ENCODE measurements around the gene B4GALNT2. TPM values are rescaled to one million over a fixed set of nuclear protein-coding genes. Genes with fewer than 3 reads are reported as not detected.
A peak's percentile ranks its signal among the peaks of the same experiment; 100 is the strongest.
"Not testable (repeated sequence)": the region's sequence is repeated elsewhere in the genome, so short reads cannot be mapped to it uniquely, and the experiment has no call there.

B4GALNT2 gene, protein sequence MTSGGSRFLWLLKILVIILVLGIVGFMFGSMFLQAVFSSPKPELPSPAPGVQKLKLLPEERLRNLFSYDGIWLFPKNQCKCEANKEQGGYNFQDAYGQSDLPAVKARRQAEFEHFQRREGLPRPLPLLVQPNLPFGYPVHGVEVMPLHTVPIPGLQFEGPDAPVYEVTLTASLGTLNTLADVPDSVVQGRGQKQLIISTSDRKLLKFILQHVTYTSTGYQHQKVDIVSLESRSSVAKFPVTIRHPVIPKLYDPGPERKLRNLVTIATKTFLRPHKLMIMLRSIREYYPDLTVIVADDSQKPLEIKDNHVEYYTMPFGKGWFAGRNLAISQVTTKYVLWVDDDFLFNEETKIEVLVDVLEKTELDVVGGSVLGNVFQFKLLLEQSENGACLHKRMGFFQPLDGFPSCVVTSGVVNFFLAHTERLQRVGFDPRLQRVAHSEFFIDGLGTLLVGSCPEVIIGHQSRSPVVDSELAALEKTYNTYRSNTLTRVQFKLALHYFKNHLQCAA
- polyA plus RNA-seq = not detected

DNA sequence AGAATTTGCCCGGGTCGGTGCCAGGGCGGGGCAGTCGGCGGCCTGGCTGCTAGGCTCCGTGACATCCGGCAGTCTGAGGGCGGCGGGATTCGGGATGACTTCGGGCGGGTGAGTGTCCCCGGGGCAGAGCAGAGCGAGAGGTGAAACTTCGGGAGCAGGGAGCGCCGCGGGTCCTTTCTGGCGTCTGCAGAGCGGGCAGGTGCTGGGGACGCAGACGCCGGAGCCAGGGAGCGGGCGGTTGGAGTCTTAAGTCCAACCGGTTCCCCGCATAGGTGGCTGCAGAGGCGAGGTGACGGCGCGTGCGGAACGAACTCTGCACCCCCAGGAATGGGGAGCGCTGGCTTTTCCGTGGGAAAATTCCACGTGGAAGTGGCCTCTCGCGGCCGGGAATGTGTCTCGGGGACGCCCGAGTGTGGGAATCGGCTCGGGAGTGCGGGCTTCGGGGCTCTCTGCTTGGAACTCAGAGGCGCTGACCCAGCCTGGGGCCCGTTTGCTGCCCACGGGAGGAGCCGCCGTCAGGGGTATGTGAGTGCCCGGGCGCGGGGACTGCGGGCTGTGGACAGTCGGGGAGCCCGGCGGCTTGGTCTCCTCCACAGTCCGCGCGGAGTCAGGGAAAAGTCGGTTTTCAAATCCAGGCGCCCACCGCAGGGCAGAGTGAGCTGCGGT, at the start of gene B4GALNT2:
TSS of gene B4GALNT2 (plus strand) at position 71 of the 666 bp plus-strand sequence. CDS start at position 95, 24 bp downstream.
- Mint-ChIP-seq H3K27me3 (peaks cover 53% of the 10 kb centered on the region), H3K4me3 (peak within 1 kb of the TSS in 2 of 4 donors; percentile 49 to 71), H3K9me3 (peaks cover 0 to 3% (median 0%) of the 10 kb centered on the region in 3 donors), H3K4me1 (peaks cover 0 to 6% (median 3%) of the 10 kb centered on the region in 3 donors), H3K27ac (no peak within 1 kb of the TSS), H3K36me3 (no peaks in the 10 kb centered on the region)

DNA sequence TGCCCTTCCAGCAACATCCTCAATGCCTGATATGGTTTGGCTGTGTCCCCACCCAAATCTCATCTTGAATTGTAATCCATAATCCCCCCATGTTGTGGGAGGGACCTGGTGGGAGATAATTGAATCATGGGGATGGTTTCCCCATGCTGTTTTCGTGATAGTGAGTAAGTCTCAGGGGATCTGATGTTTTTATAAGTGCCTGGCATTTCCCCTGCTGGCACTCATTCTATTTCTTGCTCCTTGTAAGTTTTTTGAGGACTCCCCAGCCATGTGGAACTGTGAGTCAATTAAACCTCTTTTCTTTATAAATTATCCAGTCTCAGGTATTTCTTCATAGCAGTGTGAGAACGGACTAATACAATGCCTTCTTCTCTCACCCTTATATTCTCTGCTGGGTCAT, 47.5 kb upstream of the B4GALNT2 start:
- H3K27ac Mint-ChIP-seq, H3K9me3 Mint-ChIP-seq, H3K36me3 Mint-ChIP-seq, H3K27me3 Mint-ChIP-seq, H3K4me1 Mint-ChIP-seq, H3K4me3 Mint-ChIP-seq: not testable (repeated sequence)

DNA sequence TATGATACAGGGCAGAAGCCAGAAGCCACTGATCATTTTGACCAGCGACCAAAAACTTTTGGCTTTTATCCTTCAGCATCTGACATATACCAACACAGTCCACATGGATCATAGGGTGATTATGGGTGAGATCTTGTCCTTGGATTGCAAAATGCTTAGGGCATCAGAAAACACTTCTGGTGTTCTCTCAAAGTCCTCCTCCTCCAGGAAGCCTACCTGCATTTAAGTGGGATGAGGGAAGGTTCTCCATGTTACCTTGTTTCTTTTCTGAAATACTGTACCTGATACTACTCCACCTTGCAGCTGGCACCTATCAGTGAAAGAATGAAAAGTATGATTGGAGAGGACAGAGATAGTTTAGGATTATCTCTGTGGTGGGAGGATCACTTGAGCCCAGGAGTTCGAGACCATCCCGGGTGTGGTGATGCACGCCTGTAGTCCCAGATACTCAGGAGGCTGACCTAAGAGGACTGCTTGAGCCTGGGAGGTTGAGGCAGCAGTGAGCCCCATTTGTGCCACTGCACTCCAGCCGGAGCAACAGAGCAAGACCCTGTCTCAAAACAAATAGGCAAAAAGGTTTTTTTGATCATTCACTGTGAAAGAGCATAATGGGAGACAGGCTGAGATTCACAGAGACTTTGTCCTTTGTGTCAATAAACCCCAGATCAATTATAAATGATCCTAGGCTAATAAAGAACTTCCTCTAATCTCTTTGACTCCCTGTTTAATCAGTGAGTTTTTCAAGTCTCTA, 46.8 kb upstream of the B4GALNT2 start:
- H3K4me1 Mint-ChIP-seq = peaks cover 0 to 2% (median 0%) of the 10 kb centered on the region in 3 donors
- H3K27me3 Mint-ChIP-seq = peaks cover 12% of the 10 kb centered on the region
- no peaks in the 10 kb centered on the region for H3K36me3 Mint-ChIP-seq
- H3K9me3 Mint-ChIP-seq = peaks cover 0 to 1% (median 0%) of the 10 kb centered on the region in 3 donors
- H3K27ac Mint-ChIP-seq = no peak overlapping the region
- no peak overlapping the region for H3K4me3 Mint-ChIP-seq

DNA sequence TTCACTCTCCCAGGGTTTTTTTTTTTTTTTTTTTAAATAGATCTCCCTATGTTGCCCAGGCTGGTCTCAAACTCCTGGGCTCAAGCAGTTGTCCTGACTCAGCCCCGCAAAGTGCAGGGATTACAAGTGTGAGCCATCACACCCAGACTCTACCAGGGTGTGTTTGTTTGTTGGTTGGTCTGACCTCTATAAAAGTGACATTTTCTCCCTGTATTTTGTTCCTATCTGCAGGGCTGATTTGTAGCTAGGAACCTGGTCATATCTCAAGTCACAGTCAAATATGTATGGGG, 46.3 kb upstream of the B4GALNT2 start:
- Mint-ChIP-seq H3K4me3 (no peak overlapping the region), H3K36me3 (no peaks in the 10 kb centered on the region), H3K27me3 (peaks cover 9% of the 10 kb centered on the region), H3K4me1 (peaks cover 0 to under 1% (median 0%) of the 10 kb centered on the region in 3 donors), H3K27ac (no peak overlapping the region), H3K9me3 (peaks cover 0 to 1% (median 0%) of the 10 kb centered on the region in 3 donors)

DNA sequence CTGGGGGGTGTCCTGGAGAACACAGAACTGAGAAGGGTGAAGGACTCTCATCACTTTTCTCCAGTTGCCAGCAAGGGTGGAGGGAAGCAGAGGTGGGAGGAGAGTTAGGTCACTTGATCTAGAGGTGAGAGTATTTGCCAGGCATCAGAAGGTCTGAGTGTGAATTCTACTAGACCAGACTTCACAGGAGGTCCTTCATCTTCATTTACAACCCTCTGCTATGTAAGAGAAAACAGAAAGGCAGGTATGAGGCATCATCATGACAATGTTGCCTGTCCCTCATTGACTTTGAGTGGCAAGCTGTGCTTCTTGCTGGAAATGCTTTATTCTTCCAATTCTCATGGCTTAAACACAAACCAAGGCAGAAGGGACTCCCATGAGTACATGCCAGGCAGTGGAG, 45.9 kb upstream of the B4GALNT2 start:
- Mint-ChIP-seq H3K36me3 (no peaks in the 10 kb centered on the region), H3K27me3 (peaks cover 9% of the 10 kb centered on the region), H3K4me3 (no peak overlapping the region), H3K27ac (no peak overlapping the region), H3K9me3 (peaks cover 0 to 1% (median 0%) of the 10 kb centered on the region in 3 donors), H3K4me1 (no peaks in the 10 kb centered on the region)

DNA sequence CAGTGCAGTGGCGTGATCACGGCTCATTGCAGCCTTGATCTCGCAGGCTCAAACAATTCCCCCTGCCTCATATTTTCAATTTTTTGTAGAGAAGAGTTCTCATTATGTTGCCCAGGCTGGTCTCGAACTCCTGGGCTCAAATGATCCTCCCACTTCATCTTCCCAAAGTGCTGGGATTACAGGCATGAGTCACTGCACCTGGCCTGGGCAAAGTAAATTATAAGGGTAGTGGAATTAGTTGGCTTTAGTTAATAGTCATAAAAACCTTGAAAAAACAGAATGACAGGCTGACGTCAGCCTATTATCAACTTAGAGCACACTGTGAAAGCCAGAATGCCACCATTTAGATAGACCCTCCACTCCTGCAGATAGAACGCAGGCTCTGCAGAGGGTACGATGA, 43.5 kb upstream of the B4GALNT2 start:
- Mint-ChIP-seq H3K27me3 (peaks cover 9% of the 10 kb centered on the region), H3K9me3 (peaks cover 0 to 1% (median 0%) of the 10 kb centered on the region in 3 donors), H3K4me3 (no peak overlapping the region), H3K27ac (no peak overlapping the region), H3K36me3 (no peaks in the 10 kb centered on the region), H3K4me1 (no peaks in the 10 kb centered on the region)

DNA sequence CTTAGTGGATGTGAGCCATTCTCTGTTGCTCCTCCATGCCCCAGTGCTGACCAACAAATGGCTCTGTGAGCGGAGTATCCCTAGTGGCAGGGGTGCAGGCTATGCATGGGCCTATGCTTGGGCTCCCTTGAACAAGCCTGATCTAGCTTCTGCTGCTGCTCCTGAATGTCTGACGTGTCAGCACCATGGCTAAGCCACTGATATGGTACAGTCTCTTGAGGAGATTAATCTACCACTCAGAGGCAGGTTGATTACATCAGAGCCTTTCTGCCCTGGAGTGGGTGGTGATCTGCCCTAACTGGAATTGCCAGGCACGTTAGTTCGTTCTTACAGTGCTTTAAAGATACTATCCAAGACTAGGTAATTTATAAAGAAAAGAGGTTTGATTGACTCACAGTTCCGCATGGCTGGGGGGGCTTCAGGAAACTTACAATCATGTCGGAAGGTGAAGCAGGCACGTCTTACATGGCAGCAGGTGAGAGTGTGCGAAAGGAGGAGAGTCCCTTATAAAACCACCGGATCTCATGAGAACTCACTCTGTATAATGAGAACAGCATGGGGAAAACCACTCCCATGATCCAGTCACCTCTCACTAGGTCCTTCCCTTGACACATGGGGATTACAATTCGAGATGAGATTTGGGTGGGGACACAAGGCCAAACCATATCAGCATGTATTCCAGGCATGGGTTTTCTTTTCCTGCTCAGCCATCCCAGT, 41.5 kb upstream of the B4GALNT2 start:
- Mint-ChIP-seq H3K27me3 (peaks cover 8% of the 10 kb centered on the region), H3K36me3 (no peaks in the 10 kb centered on the region), H3K4me3 (no peak overlapping the region), H3K9me3 (peaks cover 0 to 1% (median 0%) of the 10 kb centered on the region in 3 donors), H3K27ac (no peak overlapping the region), H3K4me1 (no peaks in the 10 kb centered on the region)

DNA sequence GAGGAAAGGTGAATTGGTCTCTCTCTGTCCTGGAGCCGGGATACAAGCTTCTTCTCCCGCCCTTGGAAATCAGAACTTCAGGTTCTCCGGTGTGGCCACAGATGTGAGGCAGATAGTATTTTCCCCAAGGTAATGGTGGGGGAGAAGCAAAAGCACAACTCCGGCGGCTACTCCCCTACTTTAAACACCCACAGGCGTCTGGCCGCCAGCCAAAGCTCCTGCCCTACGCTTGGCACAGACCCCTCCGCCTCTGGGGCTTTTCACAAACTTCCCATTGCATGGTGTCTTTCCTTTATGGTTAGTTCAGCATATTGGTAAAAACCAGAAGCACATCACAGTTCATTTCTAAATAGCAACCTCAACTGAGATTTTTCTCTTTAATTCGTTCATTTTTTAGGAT, 39.4 kb upstream of the B4GALNT2 start:
- no peak overlapping the region for H3K4me3 Mint-ChIP-seq
- H3K9me3 Mint-ChIP-seq = peaks cover 0 to 1% (median 0%) of the 10 kb centered on the region in 3 donors
- H3K4me1 Mint-ChIP-seq = no peaks in the 10 kb centered on the region
- H3K36me3 Mint-ChIP-seq = no peaks in the 10 kb centered on the region
- H3K27me3 Mint-ChIP-seq = peaks cover 4% of the 10 kb centered on the region
- H3K27ac Mint-ChIP-seq = no peak overlapping the region

DNA sequence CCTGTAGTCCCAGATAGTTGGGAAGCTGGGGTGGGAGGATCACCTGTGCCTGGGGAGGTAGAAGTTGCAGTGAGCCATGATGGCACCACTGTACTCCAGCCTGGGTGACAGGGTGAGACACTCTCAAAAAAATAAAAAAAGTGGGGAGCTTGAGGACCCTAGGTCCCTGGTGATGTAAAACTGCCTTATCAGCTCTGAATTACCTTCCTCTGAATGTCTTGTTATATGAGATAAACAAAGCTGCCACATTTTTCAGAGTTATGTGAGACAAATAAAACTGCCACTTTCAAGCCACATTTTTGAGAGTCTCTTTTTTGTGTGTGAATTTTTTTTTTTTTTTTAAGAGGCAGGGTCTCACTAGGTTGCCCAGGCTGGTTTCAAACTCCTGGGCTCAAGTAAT, 32.0 kb upstream of the B4GALNT2 start:
- Mint-ChIP-seq H3K4me3 (no peak overlapping the region), H3K27me3 (peaks cover 9% of the 10 kb centered on the region), H3K9me3 (no peaks in the 10 kb centered on the region), H3K36me3 (peaks cover 3% of the 10 kb centered on the region), H3K27ac (no peak overlapping the region), H3K4me1 (no peaks in the 10 kb centered on the region)

DNA sequence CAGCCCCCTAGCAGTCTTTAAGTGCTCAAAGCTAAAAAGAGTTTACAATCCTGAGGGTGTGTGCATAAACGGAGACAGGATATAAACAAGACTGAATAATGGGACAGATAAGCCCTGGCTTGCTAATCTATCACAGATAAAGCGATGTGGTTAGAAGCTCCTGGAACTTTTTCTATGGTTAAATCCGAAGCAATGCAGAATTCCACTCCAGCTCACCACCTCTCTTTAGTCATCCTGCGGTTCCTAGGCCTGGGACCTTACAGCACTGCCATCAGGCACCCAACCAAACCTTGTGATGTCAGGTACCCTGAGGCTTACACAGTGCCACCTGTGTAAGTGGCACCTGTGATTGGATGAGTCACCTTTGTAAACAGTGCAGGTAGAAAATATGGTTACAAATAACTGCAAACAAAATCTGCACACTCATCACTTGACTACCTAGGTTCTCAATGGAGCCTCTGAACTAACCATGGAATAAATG, 31.5 kb upstream of the B4GALNT2 start:
- Mint-ChIP-seq H3K27ac (peak overlapping the region in 1 of 3 donors; percentile 57), H3K4me3 (no peak overlapping the region), H3K36me3 (peaks cover 3% of the 10 kb centered on the region), H3K4me1 (no peaks in the 10 kb centered on the region), H3K9me3 (no peaks in the 10 kb centered on the region), H3K27me3 (peaks cover 9% of the 10 kb centered on the region)

DNA sequence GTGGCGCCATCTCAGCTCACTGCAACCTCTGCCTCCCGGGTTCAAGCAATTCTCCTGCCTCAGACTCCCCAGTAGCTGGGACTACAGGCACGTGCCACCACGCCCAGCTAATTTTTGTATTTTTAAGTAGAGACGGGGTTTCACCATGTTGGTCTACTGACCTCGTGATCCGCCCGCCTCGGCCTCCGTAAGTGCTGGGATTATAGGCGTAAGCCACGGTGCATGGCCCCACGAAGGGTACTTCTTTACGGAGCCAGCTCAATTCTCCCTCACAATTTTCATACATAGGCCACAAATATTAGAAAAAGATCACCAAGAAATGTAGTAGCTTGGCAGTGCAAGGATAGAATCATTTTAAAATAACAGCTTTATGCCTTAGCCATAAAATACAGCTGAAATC, 29.2 kb upstream of the B4GALNT2 start:
- not testable (repeated sequence) for H3K4me3 Mint-ChIP-seq, H3K36me3 Mint-ChIP-seq, H3K9me3 Mint-ChIP-seq, H3K27ac Mint-ChIP-seq, H3K4me1 Mint-ChIP-seq
- peaks cover 10% of the 10 kb centered on the region for H3K27me3 Mint-ChIP-seq

DNA sequence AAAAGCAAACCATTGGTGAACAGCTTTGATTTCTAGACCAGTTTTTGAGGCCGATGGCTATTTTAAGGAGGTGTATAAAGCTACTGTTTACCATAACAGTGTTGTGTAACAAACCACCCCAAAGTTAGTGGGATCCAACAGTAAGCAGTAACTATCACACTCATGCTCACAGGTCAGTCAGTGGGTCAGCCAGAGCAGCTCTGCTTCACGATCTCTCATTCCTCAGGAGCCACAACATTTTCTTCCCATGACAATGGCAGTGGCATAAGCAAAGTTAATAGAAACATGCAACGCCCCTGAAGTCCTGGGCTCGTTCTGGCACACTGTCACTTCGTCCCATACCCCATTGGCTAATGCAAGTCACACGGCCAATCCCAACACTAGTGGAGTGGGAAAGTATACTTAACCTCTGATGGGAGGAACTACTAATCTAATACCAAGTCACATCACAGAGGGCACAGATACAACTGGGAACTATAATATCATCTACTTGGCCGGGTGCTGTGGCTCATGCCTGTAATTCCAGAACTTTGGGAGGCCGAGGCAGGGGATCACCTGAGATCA, 28.0 kb upstream of the B4GALNT2 start:
- H3K4me3 Mint-ChIP-seq = no peak overlapping the region
- H3K9me3 Mint-ChIP-seq = no peaks in the 10 kb centered on the region
- H3K36me3 Mint-ChIP-seq = peaks cover 3% of the 10 kb centered on the region
- H3K27me3 Mint-ChIP-seq = peaks cover 9% of the 10 kb centered on the region
- no peaks in the 10 kb centered on the region for H3K4me1 Mint-ChIP-seq
- no peak overlapping the region for H3K27ac Mint-ChIP-seq

DNA sequence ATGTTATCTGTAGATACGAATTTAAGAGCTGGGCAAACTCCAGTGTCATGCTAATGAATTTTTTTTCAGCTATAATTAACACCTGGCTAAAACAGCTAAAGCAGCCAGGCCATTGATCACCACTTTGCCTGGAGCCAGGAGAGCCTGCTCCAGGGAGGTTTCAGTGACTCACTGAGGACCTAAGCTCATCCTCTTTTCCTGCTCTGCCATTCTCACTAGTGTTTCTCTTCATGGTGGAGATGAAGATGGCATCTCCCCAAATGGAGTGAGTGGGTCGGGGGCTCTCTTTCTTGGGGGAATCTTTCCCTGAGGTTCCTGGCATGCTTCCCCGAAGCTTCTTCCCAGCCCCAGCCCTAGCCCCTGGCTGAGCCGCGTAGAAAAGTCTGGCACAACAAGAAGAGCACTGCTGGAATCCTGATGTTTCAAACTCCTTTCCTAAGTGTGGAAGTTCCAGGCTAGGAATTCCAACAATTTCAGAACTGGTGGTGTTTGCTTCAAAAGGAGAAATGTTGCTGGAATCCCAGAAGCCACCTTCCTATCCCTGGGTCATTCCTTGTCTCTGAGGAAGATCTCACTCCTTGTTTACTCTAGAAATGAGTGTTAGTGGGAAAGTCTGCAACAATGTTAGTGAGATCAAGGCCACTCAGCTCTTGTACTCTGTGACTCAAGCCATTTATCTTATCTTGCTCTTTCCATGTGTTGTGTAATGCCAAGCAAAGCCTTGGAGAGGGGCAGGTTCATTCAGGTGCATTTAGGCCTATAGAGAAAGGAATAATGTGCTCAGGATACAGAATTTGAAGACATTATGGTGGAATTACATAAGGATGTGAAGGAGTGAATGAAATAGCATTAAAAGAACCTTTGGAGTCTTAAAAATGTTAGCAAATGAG, 26.0 kb upstream of the B4GALNT2 start:
- Mint-ChIP-seq H3K9me3 (no peaks in the 10 kb centered on the region), H3K27me3 (peaks cover 10% of the 10 kb centered on the region), H3K27ac (no peak overlapping the region), H3K4me1 (no peaks in the 10 kb centered on the region), H3K36me3 (peaks cover 3% of the 10 kb centered on the region), H3K4me3 (no peak overlapping the region)

DNA sequence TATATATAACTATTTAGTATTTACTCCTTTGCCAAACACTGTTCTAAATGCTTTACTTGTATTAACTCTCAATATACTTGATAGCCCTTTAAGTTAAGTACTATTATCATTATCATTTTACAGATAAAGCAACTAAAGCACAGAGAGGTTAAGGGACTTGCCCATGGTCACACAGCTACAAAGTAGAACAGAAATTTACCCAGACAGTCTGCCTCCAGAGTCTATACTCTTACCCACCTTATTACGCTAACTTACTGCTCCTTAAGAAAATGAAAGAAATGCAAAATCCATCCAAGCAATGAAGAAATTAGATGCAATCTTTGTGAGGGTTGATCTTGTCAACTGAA, 25.4 kb upstream of the B4GALNT2 start:
- no peaks in the 10 kb centered on the region for H3K9me3 Mint-ChIP-seq
- peaks cover 10% of the 10 kb centered on the region for H3K27me3 Mint-ChIP-seq
- H3K4me3 Mint-ChIP-seq = no peak overlapping the region
- H3K36me3 Mint-ChIP-seq = peaks cover 3% of the 10 kb centered on the region
- no peaks in the 10 kb centered on the region for H3K4me1 Mint-ChIP-seq
- no peak overlapping the region for H3K27ac Mint-ChIP-seq
